Mucosa of stomach (tissue), 1 donor: ENCODE data around the gene TRAK2.

ENCODE experiments used
- H3K27me3 ChIP-seq: one replicate; pipeline ENCODE4 v1.7.0; 2013; ENCODE audit warnings: mild to moderate bottlenecking, low read length; ENCODE audit not compliant: control insufficient read depth, insufficient read depth
- H3K36me3 ChIP-seq: one replicate; pipeline ENCODE4 v1.7.0; 2013; ENCODE audit warnings: low read length; ENCODE audit not compliant: control insufficient read depth, insufficient read depth
- H3K4me1 ChIP-seq: one replicate; pipeline ENCODE4 v1.7.0; 2013; ENCODE audit warnings: mild to moderate bottlenecking, low read length; ENCODE audit not compliant: control insufficient read depth, insufficient read depth
- H3K4me3 ChIP-seq: one replicate; pipeline ENCODE4 v1.7.0; 2013; ENCODE audit warnings: low read length
- H3K9ac ChIP-seq: one replicate; pipeline ENCODE4 v1.7.0; 2013; ENCODE audit warnings: mild to moderate bottlenecking, low read length, moderate library complexity
- H3K9me3 ChIP-seq: one replicate; pipeline ENCODE4 v1.7.0; 2013; ENCODE audit warnings: mild to moderate bottlenecking, low read length, moderate library complexity; ENCODE audit not compliant: control insufficient read depth
- donor health status: Pancreatic carcinoma.

Gene TRAK2

DNA sequence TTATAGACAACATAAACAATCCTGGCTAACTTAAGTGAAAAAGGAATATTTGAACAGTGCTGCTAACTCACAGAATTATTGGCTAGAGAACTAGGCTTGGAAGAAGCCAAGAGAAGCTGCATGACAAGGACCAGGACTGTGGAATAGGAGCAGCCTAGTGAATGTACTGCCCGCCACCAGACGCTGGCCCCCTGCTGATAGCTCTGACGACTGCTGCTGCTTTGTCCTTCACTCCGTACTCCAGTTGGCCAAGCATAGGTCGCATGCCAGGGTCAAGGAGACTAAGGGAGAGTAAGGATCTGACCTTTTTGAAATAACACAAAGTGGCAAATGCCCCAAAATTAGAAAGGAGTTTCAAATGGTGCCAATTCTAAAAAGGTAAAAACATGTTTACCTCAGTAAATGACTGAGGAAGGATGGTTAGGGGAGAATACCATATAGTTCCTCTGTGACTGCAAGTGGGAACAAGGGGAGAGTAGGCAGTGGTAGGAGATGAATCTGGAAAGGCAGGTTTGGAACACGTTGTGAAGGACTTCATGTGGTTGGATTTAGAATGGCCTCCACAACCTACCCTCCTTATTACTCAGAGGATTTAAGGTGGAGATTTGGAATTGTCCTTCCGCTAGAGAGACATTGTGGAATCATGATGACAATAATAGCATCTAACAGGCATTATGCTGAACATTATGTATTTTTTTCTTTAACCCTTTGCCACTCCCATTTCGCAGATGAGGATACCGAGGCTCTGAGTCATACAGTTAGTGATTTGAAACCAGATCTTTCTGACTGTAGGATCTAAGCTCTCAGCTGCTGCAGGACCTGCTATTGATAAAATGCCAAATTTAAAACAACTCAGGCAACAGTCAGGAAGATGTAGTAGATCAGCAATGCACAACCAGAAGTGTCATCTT lies 19.8 kb upstream of the TRAK2 start:
- H3K4me1 ChIP-seq, result peaks cover 2% of the 10 kb centered on the region
- H3K27me3 ChIP-seq, result no peaks in the 10 kb centered on the region
- H3K36me3 ChIP-seq, result no peaks in the 10 kb centered on the region
- H3K4me3 ChIP-seq, result no peak overlapping the region
- H3K9ac ChIP-seq, result no peak overlapping the region
- H3K9me3 ChIP-seq, result no peaks in the 10 kb centered on the region

DNA sequence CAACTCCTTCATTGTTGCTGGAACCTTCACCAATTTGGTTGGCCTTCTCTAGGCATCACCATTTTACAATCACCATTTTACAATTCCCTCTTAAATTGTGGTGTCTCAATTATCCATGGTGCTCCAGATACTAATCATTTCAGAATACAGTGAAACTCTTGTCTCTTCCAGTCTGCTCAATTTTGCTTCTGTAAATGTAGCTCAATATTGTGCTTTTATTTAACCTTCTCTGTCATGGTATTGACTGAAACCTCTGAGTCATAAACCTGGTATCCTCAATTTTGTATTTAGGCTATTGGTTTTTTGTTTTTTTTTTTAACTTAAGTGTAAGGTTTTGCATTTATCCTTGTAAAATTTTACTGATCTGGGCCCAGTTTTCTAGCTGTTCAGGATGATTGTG lies 16.4 kb upstream of the TRAK2 start:
- Histone ChIP-seq H3K36me3 (peaks cover 7% of the 10 kb centered on the region), H3K4me3 (no peak overlapping the region), H3K9me3 (no peaks in the 10 kb centered on the region), H3K4me1 (peaks cover 21% of the 10 kb centered on the region), H3K27me3 (no peaks in the 10 kb centered on the region), H3K9ac (no peak overlapping the region)

GRCh38 chr2:201466050-201466675 lies 14.9 kb upstream of the TRAK2 start:
- H3K27me3 ChIP-seq, result no peaks in the 10 kb centered on the region
- H3K9me3 ChIP-seq, result no peaks in the 10 kb centered on the region
- no peak overlapping the region for H3K4me3 ChIP-seq
- H3K4me1 ChIP-seq, result peaks cover 21% of the 10 kb centered on the region
- peaks cover 7% of the 10 kb centered on the region for H3K36me3 ChIP-seq
- H3K9ac ChIP-seq, result no peak overlapping the region

GRCh38 chr2:201465524-201465971 lies 14.3 kb upstream of the TRAK2 start:
- no peak overlapping the region for H3K9ac ChIP-seq
- no peak overlapping the region for H3K4me3 ChIP-seq
- peaks cover 21% of the 10 kb centered on the region for H3K4me1 ChIP-seq
- H3K36me3 ChIP-seq, result peaks cover 7% of the 10 kb centered on the region
- no peaks in the 10 kb centered on the region for H3K27me3 ChIP-seq
- no peaks in the 10 kb centered on the region for H3K9me3 ChIP-seq

GRCh38 chr2:201464547-201464946 lies 13.3 kb upstream of the TRAK2 start:
- Histone ChIP-seq H3K27me3 (no peaks in the 10 kb centered on the region), H3K4me3 (no peak overlapping the region), H3K9ac (no peak overlapping the region), H3K36me3 (peaks cover 7% of the 10 kb centered on the region), H3K4me1 (peaks cover 21% of the 10 kb centered on the region), H3K9me3 (no peaks in the 10 kb centered on the region)

DNA sequence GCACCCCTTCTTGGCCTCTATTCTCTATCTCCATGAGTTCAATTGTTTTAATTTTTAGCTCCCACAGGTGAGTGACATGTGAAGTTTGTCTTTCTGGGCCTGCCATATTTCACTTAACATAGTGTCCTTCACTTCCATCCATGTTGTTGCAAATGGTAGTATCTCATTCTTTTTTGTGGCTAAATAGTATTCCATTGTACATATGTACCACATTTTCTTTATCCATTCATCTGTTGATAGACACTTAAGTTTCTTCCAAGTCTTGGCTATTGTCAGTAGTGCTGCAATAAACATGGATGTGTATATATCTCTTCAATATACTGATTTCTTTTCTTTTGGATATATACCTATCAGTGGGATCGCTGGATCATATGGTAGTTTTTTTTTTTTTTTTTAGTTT lies 9.3 kb upstream of the TRAK2 start:
- Histone ChIP-seq H3K9ac (no peak overlapping the region), H3K27me3 (no peaks in the 10 kb centered on the region), H3K9me3 (no peaks in the 10 kb centered on the region), H3K4me3 (no peak overlapping the region), H3K4me1 (peaks cover 13% of the 10 kb centered on the region), H3K36me3 (peaks cover 7% of the 10 kb centered on the region)

GRCh38 chr2:201458381-201458780 lies 7.1 kb upstream of the TRAK2 start:
- Histone ChIP-seq H3K36me3 (no peaks in the 10 kb centered on the region), H3K9ac (no peak overlapping the region), H3K4me3 (no peak overlapping the region), H3K27me3 (no peaks in the 10 kb centered on the region), H3K4me1 (no peaks in the 10 kb centered on the region), H3K9me3 (no peaks in the 10 kb centered on the region)

- Histone ChIP-seq H3K36me3 (no peaks in the 10 kb centered on the region), H3K9ac (no peak overlapping the region), H3K9me3 (no peaks in the 10 kb centered on the region), H3K4me1 (peaks cover 12% of the 10 kb centered on the region), H3K27me3 (no peaks in the 10 kb centered on the region), H3K4me3 (no peak overlapping the region)
These were observed 1.8 kb upstream of the TRAK2 start for GRCh38 chr2:201452922-201453643.

GRCh38 chr2:201452058-201452921 lies 1.0 kb upstream of the TRAK2 start:
- Histone ChIP-seq H3K9me3 (no peaks in the 10 kb centered on the region), H3K4me1 (peaks cover 20% of the 10 kb centered on the region), H3K36me3 (no peaks in the 10 kb centered on the region), H3K27me3 (no peaks in the 10 kb centered on the region), H3K4me3 (peak overlapping the region; percentile 85), H3K9ac (peak overlapping the region; percentile 84)

DNA sequence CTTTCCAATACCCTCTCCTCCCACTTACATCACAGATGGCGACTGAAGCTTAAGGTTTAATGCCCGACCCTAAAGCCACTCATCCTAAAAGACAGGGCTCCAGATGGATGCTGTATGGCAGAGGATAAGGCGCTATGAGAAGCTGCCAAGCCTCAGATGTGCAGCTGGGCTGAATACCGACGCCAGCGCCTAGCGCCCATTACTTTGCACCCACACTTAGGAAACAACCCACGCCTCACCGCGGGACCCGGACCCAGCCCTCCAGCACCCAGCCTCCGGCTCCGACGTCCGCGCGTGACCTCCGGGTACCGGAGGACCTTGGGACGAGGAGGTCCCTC lies 335 bp downstream of the TRAK2 start:
- H3K27me3 ChIP-seq, result no peaks in the 10 kb centered on the region
- peak overlapping the region; percentile 85 for H3K4me3 ChIP-seq
- H3K36me3 ChIP-seq, result no peaks in the 10 kb centered on the region
- no peaks in the 10 kb centered on the region for H3K9me3 ChIP-seq
- H3K4me1 ChIP-seq, result peaks cover 33% of the 10 kb centered on the region
- H3K9ac ChIP-seq, result peak overlapping the region; percentile 84

DNA sequence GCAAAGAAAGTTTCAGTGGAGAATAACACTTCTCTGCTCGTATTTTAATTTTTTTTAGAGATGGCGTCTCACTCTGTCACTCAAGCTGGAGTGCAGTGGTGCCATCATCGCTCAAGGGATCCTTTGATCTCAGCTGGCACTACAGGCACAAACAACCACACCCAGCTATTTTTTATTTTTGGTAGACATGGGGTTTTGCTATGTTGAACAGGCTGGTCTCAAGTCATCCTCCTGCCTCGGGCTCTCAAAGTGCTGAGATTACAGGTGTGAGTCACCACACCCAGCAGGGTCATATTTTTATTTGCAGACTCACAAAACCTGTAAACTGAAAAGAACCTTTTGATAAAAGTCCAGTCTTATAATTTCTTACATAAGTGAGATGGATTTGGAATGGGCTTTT lies 2.6 kb downstream of the TRAK2 start:
- peaks cover 41% of the 10 kb centered on the region for H3K4me1 ChIP-seq
- H3K36me3 ChIP-seq, result no peaks in the 10 kb centered on the region
- no peaks in the 10 kb centered on the region for H3K27me3 ChIP-seq
- H3K9ac ChIP-seq, result no peak overlapping the region
- H3K9me3 ChIP-seq, result no peaks in the 10 kb centered on the region
- no peak overlapping the region for H3K4me3 ChIP-seq
